Measurements from ENCODE around the gene PER1.

PER1 gene

GRCh38 chr17:8140065-8141029 is 11.9 kb downstream of the PER1 start:
- no peak for DNase-seq

- DNase-seq, result peak; percentile 88
Observed at GRCh38 chr17:8138672-8139371, 13.4 kb downstream of the PER1 start.

- DNase-seq, result no peak
Observed at GRCh38 chr17:8138374-8138671, 13.9 kb downstream of the PER1 start.

GRCh38 chr17:8137645-8138373 is 14.4 kb downstream of the PER1 start:
- no peak for DNase-seq

- DNase-seq, result no peak
Observed at GRCh38 chr17:8133941-8134340, 18.3 kb downstream of the PER1 start.

- no peak for DNase-seq
Observed at GRCh38 chr17:8133399-8133798, 18.8 kb downstream of the PER1 start.

GRCh38 chr17:8131844-8132441 is 20.3 kb downstream of the PER1 start:
- no peak for DNase-seq

GRCh38 chr17:8128125-8128784 is 23.9 kb downstream of the PER1 start:
- DNase-seq, result no peak

GRCh38 chr17:8126491-8127066 is 25.6 kb downstream of the PER1 start:
- DNase-seq, result no peak

GRCh38 chr17:8125947-8126490 is 26.2 kb downstream of the PER1 start:
- no peak for DNase-seq

- DNase-seq, result peak; percentile 54
Observed at GRCh38 chr17:8125154-8125946, 26.9 kb downstream of the PER1 start.

GRCh38 chr17:8124350-8125153 is 27.7 kb downstream of the PER1 start:
- DNase-seq, result peak; percentile 3

- no peak for DNase-seq
Observed at GRCh38 chr17:8123695-8124349, 28.4 kb downstream of the PER1 start, which contains the start of gene HES7. Gene HES7 (minus strand): TSS chr17:8124106. CDS start chr17:8124084, 22 bp downstream.

- DNase-seq, result no peak
Observed at GRCh38 chr17:8122924-8123694, 29.1 kb downstream of the PER1 start.

- no peak for DNase-seq
Observed at GRCh38 chr17:8122422-8122923, 29.7 kb downstream of the PER1 start.

GRCh38 chr17:8121681-8122421 is 30.4 kb downstream of the PER1 start:
- DNase-seq, result peak; percentile 23

- DNase-seq, result no peak
Observed at GRCh38 chr17:8121407-8121680, 30.9 kb downstream of the PER1 start.

All from KG1 (cell line).